Liver (tissue), 9 donors: Measurements from ENCODE around the gene GLOD5. TPM values are rescaled to one million over a fixed set of nuclear protein-coding genes. Genes with fewer than 3 reads are reported as not detected.

Source experiments
- DNase-seq: peaks from one replicate; pipeline ENCODE4 v3.0.0-alpha.2; 2017; ENCODE audit warnings: low spot score
- H3K27ac ChIP-seq, 2 donors: one replicate each; pipeline ENCODE4 v1.7.0; 2013; ENCODE audit warnings: inconsistent platforms in 2 of 2, low read length in 2 of 2, control low read depth in 1 of 2, low read depth in 1 of 2, mild to moderate bottlenecking in 1 of 2
- H3K27me3 ChIP-seq, 4 donors: one replicate each; pipeline versions ENCODE4 v1.6.1 to v1.7.0; 2013; ENCODE audit warnings: low read length in 3 of 4, inconsistent platforms in 1 of 4, mild to moderate bottlenecking in 1 of 4, moderate library complexity in 1 of 4; ENCODE audit not compliant: control insufficient read depth in 4 of 4, insufficient read depth in 4 of 4
- H3K36me3 ChIP-seq, 4 donors: one replicate each; pipeline versions ENCODE4 v1.6.1 to v1.7.0; 2013; ENCODE audit warnings: low read length in 3 of 4, mild to moderate bottlenecking in 3 of 4, low read depth in 1 of 4, moderate library complexity in 1 of 4; ENCODE audit not compliant: control insufficient read depth in 4 of 4, insufficient read depth in 3 of 4
- H3K4me1 ChIP-seq, 4 donors: one replicate each; pipeline versions ENCODE4 v1.6.1 to v1.7.0; 2013; ENCODE audit warnings: low read length in 3 of 4, mild to moderate bottlenecking in 3 of 4, moderate library complexity in 1 of 4; ENCODE audit not compliant: control insufficient read depth in 4 of 4, insufficient read depth in 4 of 4
- H3K4me3 ChIP-seq, 3 donors: one replicate each; pipeline versions ENCODE4 v1.6.1 to v1.7.0; 2013; ENCODE audit warnings: low read length in 3 of 3, control low read depth in 1 of 3, low read depth in 1 of 3, mild to moderate bottlenecking in 1 of 3
- H3K9ac ChIP-seq, 2 donors: one replicate each; pipeline ENCODE4 v1.7.0; 2013; ENCODE audit warnings: low read length in 2 of 2, mild to moderate bottlenecking in 2 of 2, moderate library complexity in 2 of 2, control low read depth in 1 of 2, low read depth in 1 of 2
- H3K9me3 ChIP-seq, 4 donors: one replicate each; pipeline versions ENCODE4 v1.6.1 to v1.7.0; 2013; ENCODE audit warnings: low read length in 3 of 4; ENCODE audit not compliant: control insufficient read depth in 4 of 4
- ATF3 ChIP-seq: IDR thresholded peaks from 2 replicates; pipeline ENCODE4 v1.6.1; 2016; ENCODE audit warnings: antibody characterized with exemption
- CTCF ChIP-seq: fragments of 150-350 bp; IDR thresholded peaks from 2 replicates; pipeline ENCODE4 v1.5.1; 2017; ENCODE audit warnings: improper control_type of control experiment, low read depth, low read length; ENCODE audit not compliant: missing input control
- EGR1 ChIP-seq, 2 donors: IDR thresholded peaks; 2 replicates each; pipeline ENCODE4 v1.6.1; 2016 to 2018; ENCODE audit warnings: antibody characterized with exemption in 2 of 2, low read depth in 2 of 2
- FOXA1 ChIP-seq: IDR thresholded peaks from 2 replicates; pipeline ENCODE4 v1.6.1; 2016; ENCODE audit warnings: antibody characterized with exemption
- FOXA2 ChIP-seq: IDR thresholded peaks from 2 replicates; pipeline ENCODE4 v1.6.1; 2016; ENCODE audit warnings: antibody characterized with exemption
- GABPA ChIP-seq, 2 donors: IDR thresholded peaks in 1 of 2; conservative IDR thresholded peaks in 1 of 2; 2 replicates each; pipeline ENCODE4 v1.6.1; 2016; ENCODE audit warnings: antibody characterized with exemption in 2 of 2, mild to moderate bottlenecking in 1 of 2, moderate library complexity in 1 of 2
- HNF4A ChIP-seq, 2 donors: conservative IDR thresholded peaks; 2 replicates each; pipeline ENCODE4 v1.6.1; 2016; ENCODE audit warnings: antibody characterized with exemption in 2 of 2, mild to moderate bottlenecking in 2 of 2
- HNF4G ChIP-seq: IDR thresholded peaks from 2 replicates; pipeline ENCODE4 v1.6.1; 2016; ENCODE audit warnings: antibody characterized with exemption
- JUND ChIP-seq, 2 donors: IDR thresholded peaks; 2 replicates each; pipeline ENCODE4 v1.6.1; 2016; ENCODE audit warnings: antibody characterized with exemption in 2 of 2
- MAX ChIP-seq: IDR thresholded peaks from 2 replicates; pipeline ENCODE4 v1.6.1; 2016; ENCODE audit warnings: antibody characterized with exemption
- NR2F2 ChIP-seq: IDR thresholded peaks from 2 replicates; pipeline ENCODE4 v1.6.1; 2016; ENCODE audit warnings: antibody characterized with exemption
- RAD21 ChIP-seq, 2 donors: IDR thresholded peaks; 2 replicates each; pipeline ENCODE4 v1.6.1; 2016; ENCODE audit warnings: antibody characterized with exemption in 2 of 2, mild to moderate bottlenecking in 2 of 2
- REST ChIP-seq: IDR thresholded peaks from 2 replicates; pipeline ENCODE4 v1.6.1; 2016; ENCODE audit warnings: antibody characterized with exemption, mild to moderate bottlenecking
- RXRA ChIP-seq, 2 donors: IDR thresholded peaks; 2 replicates each; pipeline ENCODE4 v1.6.1; 2017 to 2018; ENCODE audit warnings: antibody characterized with exemption in 2 of 2, mild to moderate bottlenecking in 1 of 2
- SP1 ChIP-seq: IDR thresholded peaks from 2 replicates; pipeline ENCODE4 v1.6.1; 2018; ENCODE audit warnings: antibody characterized with exemption, mild to moderate bottlenecking
- TAF1 ChIP-seq: conservative IDR thresholded peaks from 2 replicates; pipeline ENCODE4 v1.6.1; 2016; ENCODE audit warnings: antibody characterized with exemption, mild to moderate bottlenecking
- YY1 ChIP-seq: IDR thresholded peaks from 2 replicates; pipeline ENCODE4 v1.6.1; 2016; ENCODE audit warnings: antibody characterized with exemption, mild to moderate bottlenecking
- ZBTB33 ChIP-seq: IDR thresholded peaks from 2 replicates; pipeline ENCODE4 v1.6.1; 2016; ENCODE audit warnings: antibody characterized with exemption
- WGBS: extraction: QIAGEN DNeasy Blood & Tissue Kit; methylation state at CpG from one replicate; pipeline ENCODE4 v1.1.7; 2013; 5-methylcytosine and 5-hydroxymethylcytosine counted together
- polyA plus RNA-seq, 2 donors: library from polyadenylated mRNA; stranded (reverse) in 1 of 2; unstranded in 1 of 2; fragments of 200-250 nt in 1 of 2; fragments of >200 nt in 1 of 2; fragmentation: Nextera tagmentation in 1 of 2; extraction: Ambion mirVana in 1 of 2; gene quantifications; one replicate each; pipeline versions ENCODE4 v1.2.1 to v1.2.3, GENCODE V29; 2013 to 2015
- total RNA-seq, 2 donors: library from RNA; depleted of rRNA; stranded (reverse); fragments of >200 nt; gene quantifications; one replicate each; pipeline ENCODE4 v1.2.3, GENCODE V29; 2014
- donor health status: healthy.
- donor health status: healthy.
- donor health status: healthy.
- donor health status: healthy.
- donor health status: healthy.

Gene GLOD5
- total and polyA plus RNA-seq, 4 donors = 0.67 to 3.4 (median 2.1) TPM; not detected in 1

- WGBS = 85% methylated on average over 6 of the region's 6 CpGs
- Histone ChIP-seq H3K27ac (no peak overlapping the region), H3K9me3 (no peaks in the 10 kb centered on the region), H3K4me1 (no peaks in the 10 kb centered on the region), H3K36me3 (no peaks in the 10 kb centered on the region), H3K27me3 (no peaks in the 10 kb centered on the region), H3K4me3 (no peak overlapping the region), H3K9ac (no peak overlapping the region)
- no peak for TF ChIP-seq ZBTB33
- TF ChIP-seq EGR1 (IDR thresholded peaks at IDR 0.05; ENCODE audit: low read depth in 2 of 2) = no peak
- no peak for TF ChIP-seq ATF3
- no peak for TF ChIP-seq YY1
- TF ChIP-seq CTCF = no peak
- no peak for TF ChIP-seq SP1
- TF ChIP-seq HNF4G = no peak
- TF ChIP-seq GABPA (IDR thresholded peaks at IDR 0.05 in 1 of 2, conservative IDR thresholded peaks at IDR 0.05 in 1 of 2) = no peak
- no peak for TF ChIP-seq RXRA (IDR thresholded peaks at IDR 0.05)
- TF ChIP-seq FOXA2 = no peak
- TF ChIP-seq JUND (IDR thresholded peaks at IDR 0.05) = no peak
- no peak for TF ChIP-seq NR2F2
- no peak for TF ChIP-seq RAD21 (IDR thresholded peaks at IDR 0.05)
- TF ChIP-seq REST = no peak
- TF ChIP-seq MAX = no peak
- TF ChIP-seq HNF4A (conservative IDR thresholded peaks at IDR 0.05) = no peak
- no peak for TF ChIP-seq TAF1
- no peak for DNase-seq
These were observed 8.7 kb downstream of the GLOD5 start for GRCh38 chrX:48770296-48770695.

GRCh38 chrX:48772602-48773001, 11.1 kb downstream of the GLOD5 start:
- no peak for DNase-seq
- no peaks in the 10 kb centered on the region for H3K36me3 ChIP-seq
- TF ChIP-seq TAF1 = no peak
- no peak for TF ChIP-seq GABPA (IDR thresholded peaks at IDR 0.05 in 1 of 2, conservative IDR thresholded peaks at IDR 0.05 in 1 of 2)
- no peak for TF ChIP-seq CTCF
- TF ChIP-seq MAX = no peak
- no peak for TF ChIP-seq RAD21 (IDR thresholded peaks at IDR 0.05)
- TF ChIP-seq ATF3 = no peak
- no peak for TF ChIP-seq HNF4A (conservative IDR thresholded peaks at IDR 0.05)
- no peak for TF ChIP-seq NR2F2
- no peak for TF ChIP-seq RXRA (IDR thresholded peaks at IDR 0.05)
- no peak for TF ChIP-seq JUND (IDR thresholded peaks at IDR 0.05)
- TF ChIP-seq YY1 = no peak
- TF ChIP-seq FOXA1 = no peak
- no peak for TF ChIP-seq HNF4G
- TF ChIP-seq ZBTB33 = no peak
- TF ChIP-seq FOXA2 = no peak
- no peak for TF ChIP-seq SP1
- no peak overlapping the region for H3K9ac ChIP-seq
- H3K27me3 ChIP-seq = no peaks in the 10 kb centered on the region
- no peak overlapping the region for H3K27ac ChIP-seq
- no peaks in the 10 kb centered on the region for H3K9me3 ChIP-seq
- no peaks in the 10 kb centered on the region for H3K4me1 ChIP-seq
- H3K4me3 ChIP-seq = no peak overlapping the region
- 93% methylated on average over 6 of the region's 6 CpGs for WGBS
